ENCODE measurements around the gene TBC1D17. TPM values are rescaled to one million over a fixed set of nuclear protein-coding genes. Genes with fewer than 3 reads are reported as not detected.

TBC1D17 gene
- total and polyA plus RNA-seq, 7 donors = 13.4 to 41.0 (median 26.1) TPM

GRCh38 chr19:49880162-49880869 lies 2.8 kb downstream of the TBC1D17 start:
- intact Hi-C loops (cut with DNase I) = no loop called here
- Histone ChIP-seq H3K4me1 (peaks cover 0 to 20% (median 17%) of the 10 kb centered on the region in 4 donors), H3K36me3 (peaks cover 53 to 68% (median 59%) of the 10 kb centered on the region in 4 donors), H3K27me3 (no peaks in the 10 kb centered on the region), H3K4me3 (no peak overlapping the region), H3K27ac (no peak overlapping the region), H3K9me3 (no peaks in the 10 kb centered on the region)
- TF ChIP-seq EP300 (IDR thresholded peaks at IDR 0.05) = no peak
- no peak for TF ChIP-seq POLR2AphosphoS5 (IDR thresholded peaks at IDR 0.05)
- TF ChIP-seq POLR2A (IDR thresholded peaks at IDR 0.05) = no peak
- no peak for TF ChIP-seq CTCF (IDR thresholded peaks at IDR 0.05)
- WGBS, 2 donors = 86 to 93% methylated on average over 10 of the region's 10 CpGs
- DNase-seq = no peak

- WGBS, 2 donors = 97 to 98% methylated on average over 17 of the region's 17 CpGs
- intact Hi-C loops (cut with DNase I) = no loop called here
- H3K9me3 ChIP-seq = no peaks in the 10 kb centered on the region
- no peak for TF ChIP-seq POLR2A (IDR thresholded peaks at IDR 0.05)
- no peak for TF ChIP-seq CTCF (IDR thresholded peaks at IDR 0.05)
- TF ChIP-seq EP300 (IDR thresholded peaks at IDR 0.05) = no peak
- no peak for TF ChIP-seq POLR2AphosphoS5 (IDR thresholded peaks at IDR 0.05)
- no peak overlapping the region for H3K27ac ChIP-seq
- H3K27me3 ChIP-seq = no peaks in the 10 kb centered on the region
- DNase-seq = no peak
- H3K4me1 ChIP-seq = peaks cover 0 to 16% (median 11%) of the 10 kb centered on the region in 4 donors
- no peak overlapping the region for H3K4me3 ChIP-seq
- H3K36me3 ChIP-seq = peaks cover 57 to 76% (median 60%) of the 10 kb centered on the region in 4 donors
Measured at GRCh38 chr19:49881186-49881585, 3.7 kb downstream of the TBC1D17 start.

GRCh38 chr19:49881672-49882394 lies 4.3 kb downstream of the TBC1D17 start:
- intact Hi-C loops (cut with DNase I) = no loop called here
- TF ChIP-seq EP300 (IDR thresholded peaks at IDR 0.05) (no peak), POLR2A (IDR thresholded peaks at IDR 0.05) (no peak), CTCF (IDR thresholded peaks at IDR 0.05) (no peak), POLR2AphosphoS5 (IDR thresholded peaks at IDR 0.05) (no peak)
- Histone ChIP-seq H3K4me1 (peaks cover 0 to 16% (median 11%) of the 10 kb centered on the region in 4 donors), H3K27ac (no peak overlapping the region), H3K27me3 (no peaks in the 10 kb centered on the region), H3K4me3 (no peak overlapping the region), H3K36me3 (peaks cover 57 to 83% (median 60%) of the 10 kb centered on the region in 4 donors), H3K9me3 (no peaks in the 10 kb centered on the region)
- DNase-seq = no peak
- 93 to 96% methylated on average over 31 of the region's 31 CpGs for WGBS, 2 donors

- H3K4me1 ChIP-seq = peaks cover 0 to 16% (median 11%) of the 10 kb centered on the region in 4 donors
- no peaks in the 10 kb centered on the region for H3K27me3 ChIP-seq
- DNase-seq = no peak
- H3K36me3 ChIP-seq = peaks cover 57 to 90% (median 64%) of the 10 kb centered on the region in 4 donors
- WGBS, 2 donors = 97 to 98% methylated on average over 14 of the region's 14 CpGs
- H3K4me3 ChIP-seq = no peak overlapping the region
- no peaks in the 10 kb centered on the region for H3K9me3 ChIP-seq
- no peak overlapping the region for H3K27ac ChIP-seq
- intact Hi-C loops (cut with DNase I) = no loop called here
- TF ChIP-seq EP300 (IDR thresholded peaks at IDR 0.05) (no peak), POLR2AphosphoS5 (IDR thresholded peaks at IDR 0.05) (no peak), POLR2A (IDR thresholded peaks at IDR 0.05) (no peak), CTCF (IDR thresholded peaks at IDR 0.05) (no peak)
Measured at GRCh38 chr19:49882643-49883042, 5.1 kb downstream of the TBC1D17 start.
